GM12892 (cell line): ENCODE measurements around the gene PRPF31.

Experiments used
- DNase-seq: peaks from one replicate; pipeline ENCODE4 v3.0.0; 2011; ENCODE audit not compliant: insufficient read length
- FAIRE-seq: peaks from 2 replicates; lab custom pipeline; 2011; peaks lifted over from hg19 to GRCh38; lab: Jason Lieb, UNC
- POLR2A ChIP-seq: IDR thresholded peaks from 2 replicates; pipeline ENCODE4 v1.6.1; 2011; ENCODE audit warnings: low read depth, low read length, control low read depth
- POLR2AphosphoS5 ChIP-seq: IDR thresholded peaks from 2 replicates; pipeline ENCODE4 v1.6.1; 2011; ENCODE audit warnings: low read depth, low read length, control low read depth
- TAF1 ChIP-seq: IDR thresholded peaks from 2 replicates; pipeline ENCODE4 v1.6.1; 2011; ENCODE audit warnings: low read depth, mild to moderate bottlenecking, control low read depth, low read length, borderline replicate concordance

Gene PRPF31

DNA sequence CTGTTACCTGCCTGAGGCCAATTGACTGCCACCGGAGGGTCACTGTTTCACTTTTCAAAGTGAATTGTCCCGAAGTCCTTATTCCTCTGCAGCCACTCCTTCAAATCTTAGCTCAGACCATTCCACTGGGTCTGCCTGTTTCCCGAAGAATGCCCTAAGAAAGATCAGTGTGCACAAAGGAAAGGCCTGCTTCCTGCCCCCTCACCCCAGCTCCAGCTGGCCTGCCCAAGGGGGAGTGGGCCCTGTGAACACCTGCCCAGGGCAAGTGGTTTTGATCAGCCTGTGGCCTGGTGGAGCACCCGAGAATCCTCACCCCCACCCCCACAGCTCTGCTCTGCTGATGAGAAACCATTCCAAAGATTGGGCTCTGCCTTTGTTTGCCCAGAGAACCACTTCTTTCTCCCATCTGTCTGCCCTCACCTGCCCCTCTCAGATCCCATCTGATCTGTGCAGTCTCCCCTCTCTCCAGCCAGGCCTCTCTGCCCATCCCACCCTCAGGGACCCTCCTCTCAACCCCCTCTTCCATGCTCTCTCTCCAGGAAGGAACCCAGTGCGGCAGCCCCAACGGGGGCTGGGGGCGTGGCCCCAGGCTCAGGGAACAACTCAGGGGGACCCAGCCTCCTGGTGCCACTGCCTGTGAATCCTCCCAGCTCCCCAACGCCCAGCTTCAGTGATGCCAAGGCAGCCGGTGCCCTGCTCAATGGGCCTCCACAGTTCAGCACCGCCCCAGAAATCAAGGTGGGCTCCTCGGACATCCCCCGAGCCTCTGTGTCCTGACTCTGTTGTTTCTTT lies 33.7 kb downstream of the PRPF31 start:
- FAIRE-seq (no peak), DNase-seq (no peak)
- no peak for TF ChIP-seq POLR2A
- no peak for TF ChIP-seq TAF1
- no peak for TF ChIP-seq POLR2AphosphoS5

DNA sequence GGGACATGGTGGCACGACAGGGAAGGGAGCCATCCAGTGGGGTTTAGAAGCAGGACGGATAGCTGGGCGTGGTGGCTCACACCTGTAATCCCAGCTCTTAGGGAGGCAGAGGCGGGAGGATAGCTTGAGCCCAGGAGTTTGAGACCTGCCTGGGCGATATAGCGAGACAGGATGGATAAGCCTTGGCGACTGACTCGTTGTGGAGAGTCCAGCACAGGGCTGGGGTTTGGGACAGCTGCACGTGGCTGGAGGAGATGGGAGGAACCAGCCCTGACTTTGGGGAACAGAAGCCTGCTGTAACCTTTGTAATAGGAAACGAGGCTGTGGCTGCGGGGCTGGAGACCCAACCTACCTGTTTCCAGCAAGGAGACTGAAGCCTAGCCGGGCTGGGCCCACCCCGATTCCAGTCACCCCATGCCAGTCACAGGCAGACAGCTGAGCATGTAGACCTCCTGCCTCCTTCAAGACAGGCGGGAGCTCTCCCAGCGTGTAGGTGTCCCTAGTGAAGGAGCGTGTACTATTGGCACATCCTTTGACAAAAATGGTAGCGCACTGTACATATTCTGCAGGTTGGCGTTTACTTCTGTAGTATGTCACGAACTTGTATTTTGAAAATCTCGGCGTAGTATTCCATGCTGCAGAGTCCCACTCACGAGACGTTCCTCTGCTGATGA lies 35.9 kb downstream of the PRPF31 start:
- TF ChIP-seq TAF1 (no peak), POLR2AphosphoS5 (no peak), POLR2A (no peak)
- no peak for FAIRE-seq
- no peak for DNase-seq

DNA sequence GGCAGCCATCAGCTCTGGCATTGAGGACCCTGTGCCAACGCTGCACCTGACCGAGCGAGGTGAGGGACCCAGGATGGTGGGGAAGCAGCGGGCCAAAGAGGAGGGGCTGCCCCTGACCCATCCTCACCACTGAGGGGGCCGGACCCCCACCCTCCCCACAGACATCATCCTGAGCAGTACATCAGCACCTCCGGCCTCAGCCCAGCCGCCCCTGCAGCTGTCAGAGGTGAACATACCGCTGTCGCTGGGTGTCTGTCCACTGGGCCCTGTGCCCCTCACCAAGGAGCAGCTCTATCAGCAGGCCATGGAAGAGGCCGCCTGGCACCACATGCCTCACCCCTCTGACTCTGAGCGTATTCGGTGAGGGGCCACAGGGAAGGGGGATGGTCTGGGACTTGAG lies 36.7 kb downstream of the PRPF31 start:
- FAIRE-seq (no peak), DNase-seq (no peak)
- TF ChIP-seq POLR2AphosphoS5 (0 out of 2 replicates have a peak, but pooled peaks have one; percentile 36), TAF1 (no peak)

DNA sequence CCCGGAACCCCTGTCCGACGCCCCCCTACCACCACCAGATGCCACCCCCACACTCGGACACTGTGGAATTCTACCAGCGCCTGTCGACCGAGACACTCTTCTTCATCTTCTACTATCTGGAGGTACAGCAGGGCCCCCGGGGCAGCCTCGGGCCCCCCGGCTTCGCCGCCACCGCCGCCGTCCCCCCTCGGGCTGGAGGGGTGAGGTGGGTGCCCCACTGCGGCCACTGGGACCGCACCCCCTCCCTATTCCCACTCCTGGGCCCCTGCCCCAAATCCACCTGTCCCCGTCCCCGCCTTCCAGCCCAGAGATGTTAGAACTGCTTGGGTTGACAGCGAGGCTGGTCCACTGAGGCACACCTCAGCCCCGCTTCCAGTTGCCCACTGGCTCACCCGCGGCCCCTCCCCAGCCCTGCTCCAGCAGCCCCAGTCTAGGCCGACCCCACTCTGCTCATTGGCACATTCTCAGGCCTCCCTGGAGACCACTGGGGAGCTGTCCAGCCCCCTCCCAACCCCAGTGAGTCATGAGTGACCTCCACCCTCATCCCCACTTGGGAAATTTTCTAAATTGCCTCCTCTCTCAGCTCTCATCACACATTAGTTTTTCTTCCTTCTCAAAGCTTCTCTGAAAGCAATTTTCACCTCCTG lies 37.4 kb downstream of the PRPF31 start:
- TF ChIP-seq POLR2AphosphoS5 (no peak), POLR2A (no peak; the same call in 1 of the 2 replicates), TAF1 (no peak)
- no peak for DNase-seq
- FAIRE-seq, result no peak

DNA sequence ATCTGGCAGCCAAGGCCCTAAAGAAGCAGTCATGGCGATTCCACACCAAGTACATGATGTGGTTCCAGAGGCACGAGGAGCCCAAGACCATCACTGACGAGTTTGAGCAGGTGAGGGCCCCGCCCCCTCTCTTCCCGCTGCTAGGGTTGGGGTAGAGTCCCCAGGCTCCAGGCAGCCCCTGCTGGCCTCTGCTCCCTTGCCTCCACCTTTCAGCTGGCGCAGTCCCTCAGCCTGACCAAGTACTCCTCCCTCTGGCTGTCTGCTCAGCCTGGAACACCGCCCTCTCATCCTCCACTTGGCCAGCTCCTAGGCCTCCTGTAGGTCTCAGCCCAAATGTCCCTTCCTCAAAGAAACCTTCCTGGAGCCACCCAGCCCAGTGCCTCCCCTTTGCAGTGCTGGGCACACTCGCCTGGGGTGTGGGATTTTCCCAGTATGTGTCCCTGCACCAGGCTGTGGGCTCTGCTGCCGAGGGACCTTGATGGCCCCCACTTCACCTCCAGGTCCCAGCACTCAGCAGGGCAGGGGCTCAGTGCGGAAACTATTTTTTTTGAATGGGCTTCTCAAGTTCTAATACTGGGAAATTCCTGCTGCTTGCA lies 38.3 kb downstream of the PRPF31 start:
- TF ChIP-seq TAF1 (no peak), POLR2AphosphoS5 (peak; percentile 23; the same call in 1 of the 2 replicates), POLR2A (peak; percentile 43; the same call in 1 of the 2 replicates)
- no peak for FAIRE-seq
- DNase-seq, result no peak

DNA sequence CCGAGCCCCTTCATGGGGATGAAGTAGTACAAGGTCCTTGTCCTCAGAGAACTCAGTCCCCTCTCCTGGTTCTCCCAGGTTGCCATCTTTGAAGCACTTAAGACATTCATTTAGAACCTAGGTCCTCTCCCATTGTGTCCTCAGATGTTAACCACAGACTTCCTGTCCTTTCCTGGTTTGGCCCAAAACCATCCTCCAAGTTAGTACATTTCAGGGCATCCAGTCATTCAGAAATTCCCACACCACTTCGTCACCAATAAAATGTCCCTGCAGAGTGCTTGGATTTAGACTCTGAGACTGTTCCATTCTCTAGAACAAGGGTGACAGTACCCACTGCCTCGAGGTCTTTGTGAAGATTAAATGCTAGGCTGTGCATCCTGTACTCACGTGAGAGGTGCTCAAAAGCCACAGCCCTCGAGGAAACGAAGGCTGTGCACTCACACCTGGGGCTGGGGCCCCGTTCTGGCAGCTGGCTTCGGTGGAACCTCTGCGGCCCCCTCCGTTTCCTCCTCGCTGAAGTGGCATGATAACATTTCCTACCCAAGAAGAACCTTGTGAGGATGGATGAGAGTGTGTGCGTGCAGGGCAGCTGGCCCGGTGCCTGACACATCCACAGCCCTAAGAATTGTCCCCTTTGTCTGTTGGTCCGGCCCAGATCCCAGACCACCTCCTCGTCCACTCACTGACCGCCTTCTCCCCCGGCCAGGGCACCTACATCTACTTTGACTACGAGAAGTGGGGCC lies 39.2 kb downstream of the PRPF31 start:
- TF ChIP-seq POLR2AphosphoS5, result no peak
- no peak; the same call in 1 of the 2 replicates for TF ChIP-seq POLR2A
- TF ChIP-seq TAF1, result no peak
- DNase-seq (no peak), FAIRE-seq (no peak)

DNA sequence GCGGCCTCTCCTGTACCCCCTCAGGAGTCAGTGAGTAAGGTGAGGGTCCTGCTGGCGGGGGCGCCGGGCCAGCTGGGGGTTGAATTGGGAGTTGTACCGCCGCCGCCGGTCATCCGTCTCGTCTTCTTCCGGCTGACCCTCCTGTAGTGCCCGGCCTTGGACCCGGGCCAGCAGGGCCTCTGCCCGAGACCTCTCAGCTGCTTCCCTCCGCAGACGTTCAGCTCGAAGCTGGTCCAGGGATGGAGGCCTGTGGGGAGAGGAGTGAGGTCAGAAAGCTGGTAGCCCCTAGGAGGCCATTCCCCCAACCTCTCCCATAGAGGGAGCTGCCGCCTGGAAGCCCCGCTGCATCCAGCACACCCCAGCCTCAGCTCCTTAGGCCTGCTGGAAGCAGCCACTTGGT lies 40.1 kb downstream of the PRPF31 start:
- no peak for FAIRE-seq
- DNase-seq, result no peak
- TF ChIP-seq POLR2A (no peak), POLR2AphosphoS5 (no peak), TAF1 (no peak)

DNA sequence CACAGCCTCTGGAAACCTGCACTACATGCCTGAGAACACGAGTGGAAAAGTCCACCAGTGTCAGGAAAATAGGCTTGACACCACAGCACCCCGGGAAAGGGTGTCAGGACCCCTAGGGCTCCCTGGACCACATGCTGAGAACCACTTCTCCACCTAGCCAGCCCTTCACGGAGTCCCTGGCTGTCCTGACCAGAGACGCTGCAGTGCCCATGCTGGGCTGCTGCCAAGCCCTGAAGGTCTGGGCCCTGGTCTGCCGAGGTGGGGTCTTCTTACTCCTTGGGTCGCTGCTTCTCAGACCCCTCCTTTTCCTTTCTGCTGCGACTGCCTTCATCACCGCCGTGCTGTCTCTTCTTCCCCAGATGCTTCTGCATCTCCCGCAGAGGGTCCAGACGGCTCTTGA lies 40.9 kb downstream of the PRPF31 start:
- FAIRE-seq, result no peak
- TF ChIP-seq POLR2AphosphoS5 (no peak), POLR2A (no peak), TAF1 (no peak)
- DNase-seq, result no peak

DNA sequence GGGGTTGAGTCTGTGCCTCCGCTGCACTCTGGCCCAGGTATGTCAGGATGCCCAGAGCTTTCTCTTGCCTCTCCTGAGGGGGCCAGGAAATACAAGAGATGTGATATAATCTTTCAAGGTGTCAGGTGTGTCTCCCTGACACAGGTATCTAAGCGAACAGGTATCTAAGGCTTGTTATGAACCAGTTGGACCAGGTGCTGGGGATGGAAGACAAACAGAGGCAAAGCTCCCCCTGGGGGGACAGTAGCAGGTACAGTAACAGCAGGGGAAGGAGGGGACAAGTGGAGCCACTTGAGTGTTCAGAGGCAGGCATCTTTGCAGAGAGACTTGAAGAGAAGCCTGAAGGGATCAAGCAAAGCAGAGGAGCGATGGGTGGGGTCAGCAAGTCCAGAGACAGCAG lies 41.4 kb downstream of the PRPF31 start:
- DNase-seq (no peak), FAIRE-seq (no peak)
- TF ChIP-seq POLR2AphosphoS5 (no peak), TAF1 (no peak), POLR2A (no peak)

DNA sequence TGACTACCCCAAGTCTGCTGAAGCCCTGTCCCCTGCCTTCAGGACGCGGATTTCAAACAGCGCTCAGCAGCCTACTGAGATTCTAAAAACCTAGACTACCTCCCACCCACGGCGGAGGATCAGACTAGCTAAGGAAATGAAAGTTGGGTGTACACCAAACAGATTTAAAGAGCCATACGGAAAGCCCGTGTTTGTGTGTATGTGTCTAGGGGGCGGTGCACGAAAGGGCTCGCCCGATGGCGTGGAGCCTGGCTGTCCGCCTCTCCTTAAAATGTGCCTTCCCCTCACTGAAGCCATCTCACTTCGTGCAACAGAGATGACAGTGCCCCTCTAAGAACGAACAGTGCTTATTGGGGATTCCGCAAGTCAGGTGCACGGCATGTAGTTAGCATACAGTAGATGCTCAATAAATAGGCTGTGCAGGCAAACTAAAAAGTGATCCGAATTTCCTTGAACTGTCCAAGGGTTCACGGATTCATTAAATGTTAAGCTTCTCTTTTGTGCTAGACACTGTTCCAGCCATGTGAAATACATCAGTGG lies 43.3 kb downstream of the PRPF31 start:
- TF ChIP-seq POLR2AphosphoS5, result no peak; the same call in 1 of the 2 replicates
- TF ChIP-seq POLR2A, result no peak
- no peak for TF ChIP-seq TAF1
- peak; percentile 49 for DNase-seq
- FAIRE-seq, result no peak
